Colonic mucosa (tissue), 4 donors: ENCODE measurements around the gene OR4D2. TPM values are rescaled to one million over a fixed set of nuclear protein-coding genes. Genes with fewer than 3 reads are reported as not detected.
"Not testable (repeated sequence)": the region's sequence is repeated elsewhere in the genome, so short reads cannot be mapped to it uniquely, and the experiment has no call there.

ENCODE experiments used
- DNase-seq: peaks from one replicate; pipeline ENCODE4 v3.0.0-alpha.2; 2020
- H3K27ac ChIP-seq: fragments of 200-600 bp; one replicate; pipeline ENCODE4 v1.8.0; 2021
- H3K27me3 ChIP-seq: fragments of 200-600 bp; one replicate; pipeline ENCODE4 v1.8.0; 2021
- H3K36me3 ChIP-seq: fragments of 200-600 bp; one replicate; pipeline ENCODE4 v1.8.0; 2021
- H3K4me1 ChIP-seq: fragments of 200-600 bp; one replicate; pipeline ENCODE4 v1.8.0; 2021; ENCODE audit warnings: mild to moderate bottlenecking
- H3K4me3 ChIP-seq: fragments of 200-600 bp; one replicate; pipeline ENCODE4 v1.8.0; 2021
- H3K9ac ChIP-seq, 2 donors: one replicate each; pipeline ENCODE4 v1.7.0; 2013; ENCODE audit warnings: control low read depth in 2 of 2, low read depth in 2 of 2, low read length in 2 of 2
- H3K9me3 ChIP-seq: fragments of 200-600 bp; one replicate; pipeline ENCODE4 v1.8.0; 2021
- intact Hi-C: fragments of 100-400 bp; cut with DNase I; formaldehyde crosslinking; loops from one replicate; pipeline ENCODE4 v1.14.1; 2022
- total RNA-seq, 2 donors: library from RNA; stranded (reverse); fragmentation: NEBNext Ultra II Directional in 1 of 2; extraction: Animal tissue kit (Norgen Biotek cat#: 25700) in 1 of 2; gene quantifications; one replicate each; pipeline ENCODE4 v1.2.1, GENCODE V29; 2021
- TF ChIP-seq, protein P1 (sequence below): fragments of 200-600 bp; IDR thresholded peaks from one replicate; pipeline ENCODE4 v1.8.0; 2022; ENCODE audit warnings: antibody characterized with exemption, mild to moderate bottlenecking
- donor health status: healthy.
- donor health status: DM: no; HTN: no; CAD: no.
- donor health status: DM: no; HTN: no; CAD: no.

Gene OR4D2
- total RNA-seq, 2 donors from 2014 or later, result not detected

GRCh38 chr17:58127846-58128245 lies 38.9 kb upstream of the OR4D2 start:
- Histone ChIP-seq H3K27ac (no peak overlapping the region), H3K27me3 (no peaks in the 10 kb centered on the region), H3K9me3 (no peaks in the 10 kb centered on the region), H3K36me3 (no peaks in the 10 kb centered on the region), H3K4me1 (no peaks in the 10 kb centered on the region), H3K9ac (no peak overlapping the region), H3K4me3 (no peak overlapping the region)
- no peak for DNase-seq
- TF ChIP-seq, protein P1, sequence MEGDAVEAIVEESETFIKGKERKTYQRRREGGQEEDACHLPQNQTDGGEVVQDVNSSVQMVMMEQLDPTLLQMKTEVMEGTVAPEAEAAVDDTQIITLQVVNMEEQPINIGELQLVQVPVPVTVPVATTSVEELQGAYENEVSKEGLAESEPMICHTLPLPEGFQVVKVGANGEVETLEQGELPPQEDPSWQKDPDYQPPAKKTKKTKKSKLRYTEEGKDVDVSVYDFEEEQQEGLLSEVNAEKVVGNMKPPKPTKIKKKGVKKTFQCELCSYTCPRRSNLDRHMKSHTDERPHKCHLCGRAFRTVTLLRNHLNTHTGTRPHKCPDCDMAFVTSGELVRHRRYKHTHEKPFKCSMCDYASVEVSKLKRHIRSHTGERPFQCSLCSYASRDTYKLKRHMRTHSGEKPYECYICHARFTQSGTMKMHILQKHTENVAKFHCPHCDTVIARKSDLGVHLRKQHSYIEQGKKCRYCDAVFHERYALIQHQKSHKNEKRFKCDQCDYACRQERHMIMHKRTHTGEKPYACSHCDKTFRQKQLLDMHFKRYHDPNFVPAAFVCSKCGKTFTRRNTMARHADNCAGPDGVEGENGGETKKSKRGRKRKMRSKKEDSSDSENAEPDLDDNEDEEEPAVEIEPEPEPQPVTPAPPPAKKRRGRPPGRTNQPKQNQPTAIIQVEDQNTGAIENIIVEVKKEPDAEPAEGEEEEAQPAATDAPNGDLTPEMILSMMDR, result no peak
- intact Hi-C loops, result no loop called here

DNA sequence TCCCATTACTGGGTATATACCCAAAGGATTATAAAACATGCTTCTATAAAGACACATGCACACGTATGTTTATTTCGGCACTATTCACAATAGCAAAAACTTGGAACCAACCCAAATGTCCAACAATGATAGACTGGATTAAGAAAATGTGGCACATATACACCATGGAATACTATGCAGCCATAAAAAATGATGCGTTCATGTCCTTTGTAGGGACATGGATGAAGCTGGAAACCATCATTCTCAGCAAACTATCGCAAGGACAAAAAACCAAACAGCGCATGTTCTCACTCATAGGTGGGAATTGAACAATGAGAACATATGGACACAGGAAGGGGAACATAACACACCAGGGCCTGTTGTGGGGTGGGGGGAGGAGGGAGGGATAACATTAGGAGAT lies 34.1 kb upstream of the OR4D2 start:
- H3K4me3 ChIP-seq, H3K36me3 ChIP-seq, H3K9ac ChIP-seq, DNase-seq, intact Hi-C loops, H3K27me3 ChIP-seq, H3K27ac ChIP-seq, H3K9me3 ChIP-seq, H3K4me1 ChIP-seq: not testable (repeated sequence)

GRCh38 chr17:58136669-58137279 lies 30.0 kb upstream of the OR4D2 start:
- no peaks in the 10 kb centered on the region for H3K36me3 ChIP-seq
- intact Hi-C loops, result no loop called here

GRCh38 chr17:58141505-58141904 lies 25.3 kb upstream of the OR4D2 start:
- Histone ChIP-seq H3K36me3 (no peaks in the 10 kb centered on the region), H3K9me3 (no peaks in the 10 kb centered on the region), H3K27me3 (no peaks in the 10 kb centered on the region), H3K9ac (no peak overlapping the region), H3K4me1 (no peaks in the 10 kb centered on the region), H3K27ac (no peak overlapping the region), H3K4me3 (no peak overlapping the region)
- TF ChIP-seq, protein P1, result no peak
- no peak for DNase-seq
- intact Hi-C loops, result no loop called here

More at GRCh38 chr17:58136669-58137279, 30.0 kb upstream of the OR4D2 start:
- TF ChIP-seq, protein P1, result no peak
- Histone ChIP-seq H3K27me3 (no peaks in the 10 kb centered on the region), H3K9ac (no peak overlapping the region), H3K4me3 (no peak overlapping the region), H3K4me1 (no peaks in the 10 kb centered on the region), H3K27ac (no peak overlapping the region), H3K9me3 (no peaks in the 10 kb centered on the region)
- DNase-seq, result no peak

DNA sequence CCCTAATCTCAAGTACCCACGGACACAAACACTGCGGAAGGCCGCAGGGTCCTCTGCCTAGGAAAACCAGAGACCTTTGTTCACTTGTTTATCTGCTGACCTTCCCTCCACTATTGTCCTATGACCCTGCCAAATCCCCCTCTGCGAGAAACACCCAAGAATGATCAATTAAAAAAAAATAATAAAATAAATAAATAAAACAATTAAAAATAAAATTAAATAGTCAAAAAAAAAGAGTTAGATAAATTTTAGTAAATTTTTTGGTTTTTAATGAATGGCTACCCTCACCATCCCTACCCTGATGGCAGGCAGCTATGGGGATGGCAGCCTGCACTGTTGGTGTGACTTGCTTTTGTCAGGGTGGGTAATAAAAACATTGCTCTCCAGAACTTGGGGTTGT lies 23.4 kb upstream of the OR4D2 start:
- intact Hi-C loops, H3K4me1 ChIP-seq, H3K4me3 ChIP-seq, H3K27me3 ChIP-seq, H3K9me3 ChIP-seq, H3K27ac ChIP-seq, H3K36me3 ChIP-seq, H3K9ac ChIP-seq, DNase-seq: not testable (repeated sequence)

- Histone ChIP-seq H3K27ac (no peak overlapping the region), H3K4me1 (no peaks in the 10 kb centered on the region), H3K36me3 (no peaks in the 10 kb centered on the region), H3K9me3 (no peaks in the 10 kb centered on the region), H3K27me3 (no peaks in the 10 kb centered on the region), H3K4me3 (no peak overlapping the region), H3K9ac (no peak overlapping the region)
- intact Hi-C loops, result no loop called here
- TF ChIP-seq, protein P1, result no peak
- no peak for DNase-seq
Observed at GRCh38 chr17:58144801-58145200, 22.0 kb upstream of the OR4D2 start.
